Stimulated activated CD8-positive, alpha-beta memory T cell treated with anti-CD3 and anti-CD28 coated beads, Interleukin-4, amount 100 ng/mL, for 4 hours (primary cell): ENCODE data around the gene RBMS3.
"Not testable (repeated sequence)": the region's sequence is repeated elsewhere in the genome, so short reads cannot be mapped to it uniquely, and the experiment has no call there.

Source experiments
- DNase-seq, 2 donors: peaks; one replicate each; pipeline ENCODE4 v3.0.0-alpha.2; 2020; ENCODE audit warnings: low read depth in 2 of 2, low spot score in 1 of 2

Gene RBMS3

DNA sequence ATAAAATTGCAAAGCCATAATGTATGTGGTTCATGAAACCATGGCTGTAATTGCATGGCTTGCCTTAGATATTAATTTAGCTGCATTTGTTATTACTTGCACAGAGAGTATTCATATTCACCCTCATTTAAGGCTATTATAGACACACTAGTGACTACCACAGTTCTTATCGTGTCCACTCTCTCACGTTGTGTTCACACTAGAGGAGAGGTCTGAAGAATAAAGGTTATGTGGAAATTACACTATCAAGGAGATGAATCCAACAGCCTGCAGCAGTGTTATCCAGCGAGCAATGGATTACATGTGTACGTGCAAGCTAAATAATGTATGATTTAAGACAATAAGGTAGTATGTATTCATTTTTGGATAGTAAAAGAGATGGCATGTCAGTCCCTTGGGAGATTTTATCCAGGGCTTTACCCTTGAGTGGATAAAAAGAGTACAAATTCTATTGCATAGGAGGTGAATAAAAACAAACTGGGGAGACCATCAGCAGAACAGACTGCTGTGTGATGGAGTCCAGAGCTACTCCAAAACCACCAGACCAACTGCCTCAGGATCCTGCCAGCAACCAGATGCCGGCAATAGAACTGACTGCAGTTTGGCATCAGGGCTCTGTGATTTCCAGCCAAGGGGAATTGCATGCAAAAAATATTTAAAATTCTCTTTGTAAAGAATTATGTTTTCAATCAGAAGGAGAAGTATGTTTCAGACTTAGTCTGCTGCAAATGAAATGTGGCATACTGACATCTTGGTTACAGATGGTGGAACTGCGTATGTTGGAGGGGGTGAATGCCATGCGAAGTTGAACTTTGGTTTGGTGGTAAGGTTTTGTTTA is 146.6 kb downstream of the RBMS3 start:
- no peak for DNase-seq

DNA sequence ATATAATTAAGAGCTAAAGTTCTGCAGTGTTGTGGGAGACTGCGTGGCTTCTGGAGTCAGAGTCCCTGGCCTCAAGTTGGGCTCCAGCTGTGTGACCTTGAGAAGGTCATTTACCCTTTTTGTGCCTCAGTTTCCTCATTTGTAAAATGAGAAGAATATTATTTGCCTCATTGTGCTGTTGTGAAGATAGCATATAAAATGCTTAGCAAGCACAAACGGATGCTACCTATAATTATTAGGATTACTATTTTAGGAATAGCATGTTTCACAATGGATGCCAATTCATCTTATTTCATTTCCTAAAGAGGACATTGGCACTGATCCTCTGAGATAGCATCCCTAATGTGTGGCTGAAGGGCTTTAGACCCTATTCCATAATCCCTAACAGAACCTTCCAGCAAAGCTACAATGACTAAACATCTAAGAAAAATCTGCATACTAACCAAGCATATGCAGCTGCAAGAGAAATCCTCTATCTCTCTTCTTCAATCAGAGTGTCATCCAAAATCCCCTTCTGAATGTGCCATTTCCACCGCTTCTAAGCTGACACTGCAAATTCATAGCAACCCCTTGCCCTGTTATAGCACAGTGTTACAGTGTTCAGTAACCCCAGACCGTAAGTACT is 148.3 kb downstream of the RBMS3 start:
- no peak for DNase-seq

DNA sequence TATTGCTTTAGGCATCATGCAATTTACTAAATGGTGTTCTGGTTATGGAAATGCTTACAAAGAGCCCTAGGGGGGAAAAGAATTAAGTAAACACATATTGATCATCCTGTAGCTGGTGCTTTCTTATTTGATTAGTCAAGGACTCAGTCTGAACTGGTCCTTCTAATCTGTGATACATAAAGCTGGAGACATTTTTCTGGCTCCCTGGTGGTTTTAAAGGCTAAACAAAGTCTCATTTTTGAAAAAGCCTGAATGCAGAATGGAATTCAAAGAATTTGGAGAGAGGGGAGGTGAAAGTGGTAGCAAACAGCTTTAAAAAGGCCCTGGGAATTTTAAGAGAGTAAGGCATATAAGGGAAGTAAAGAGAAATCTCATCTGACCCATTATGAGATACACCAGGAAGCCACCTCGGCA is 149.7 kb downstream of the RBMS3 start:
- DNase-seq, result no peak

DNA sequence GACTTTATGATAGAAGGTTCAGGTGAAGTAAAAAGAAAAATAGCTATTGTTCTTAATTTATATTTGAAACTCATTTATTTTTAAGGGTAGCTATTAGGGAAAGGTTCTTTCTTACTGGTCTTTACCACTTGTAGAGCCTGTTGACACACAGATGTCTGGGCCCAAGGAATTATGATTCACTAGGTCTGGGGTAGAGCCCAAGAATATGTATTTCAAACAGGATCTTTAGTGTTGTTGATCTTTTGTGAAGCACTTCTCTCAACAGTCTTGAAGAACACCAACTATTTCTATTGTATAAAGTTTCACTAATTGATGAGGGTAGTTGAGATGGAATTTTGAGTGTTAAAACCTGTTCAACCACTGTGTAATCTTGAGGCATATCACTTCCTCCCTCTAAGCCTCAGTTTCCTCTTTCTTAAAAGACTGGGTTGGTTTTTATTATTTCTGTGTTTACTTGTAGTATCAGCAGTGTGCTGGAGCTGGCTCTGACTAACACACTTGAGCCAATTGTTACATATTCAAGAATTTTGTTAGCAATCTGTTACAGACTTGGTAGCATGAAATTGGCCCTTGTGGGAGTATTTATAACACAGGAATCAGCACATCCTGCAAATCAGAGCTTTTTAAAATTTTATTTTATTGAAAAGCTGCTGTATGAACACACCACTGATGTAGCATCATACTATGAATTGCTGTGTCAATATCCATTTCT is 155.9 kb downstream of the RBMS3 start:
- no peak for DNase-seq

DNA sequence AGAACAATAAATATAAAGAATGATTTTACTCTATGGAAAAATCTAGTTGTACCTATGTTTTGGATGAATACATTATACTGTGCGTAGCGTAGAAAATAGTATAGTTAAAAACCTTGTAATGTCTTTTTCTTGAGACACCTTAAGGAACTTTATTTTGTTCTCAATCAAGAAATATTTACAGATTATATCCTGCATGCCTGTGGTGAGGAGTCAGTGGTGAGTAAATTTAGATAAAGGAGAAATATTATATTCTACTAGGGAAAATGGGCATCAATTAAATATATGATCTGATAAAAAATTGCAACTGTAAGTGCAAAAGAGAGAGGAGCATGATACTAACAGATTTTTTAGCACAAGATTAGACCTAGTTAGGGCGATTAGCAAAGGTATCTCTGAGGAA is 157.7 kb downstream of the RBMS3 start:
- no peak for DNase-seq

DNA sequence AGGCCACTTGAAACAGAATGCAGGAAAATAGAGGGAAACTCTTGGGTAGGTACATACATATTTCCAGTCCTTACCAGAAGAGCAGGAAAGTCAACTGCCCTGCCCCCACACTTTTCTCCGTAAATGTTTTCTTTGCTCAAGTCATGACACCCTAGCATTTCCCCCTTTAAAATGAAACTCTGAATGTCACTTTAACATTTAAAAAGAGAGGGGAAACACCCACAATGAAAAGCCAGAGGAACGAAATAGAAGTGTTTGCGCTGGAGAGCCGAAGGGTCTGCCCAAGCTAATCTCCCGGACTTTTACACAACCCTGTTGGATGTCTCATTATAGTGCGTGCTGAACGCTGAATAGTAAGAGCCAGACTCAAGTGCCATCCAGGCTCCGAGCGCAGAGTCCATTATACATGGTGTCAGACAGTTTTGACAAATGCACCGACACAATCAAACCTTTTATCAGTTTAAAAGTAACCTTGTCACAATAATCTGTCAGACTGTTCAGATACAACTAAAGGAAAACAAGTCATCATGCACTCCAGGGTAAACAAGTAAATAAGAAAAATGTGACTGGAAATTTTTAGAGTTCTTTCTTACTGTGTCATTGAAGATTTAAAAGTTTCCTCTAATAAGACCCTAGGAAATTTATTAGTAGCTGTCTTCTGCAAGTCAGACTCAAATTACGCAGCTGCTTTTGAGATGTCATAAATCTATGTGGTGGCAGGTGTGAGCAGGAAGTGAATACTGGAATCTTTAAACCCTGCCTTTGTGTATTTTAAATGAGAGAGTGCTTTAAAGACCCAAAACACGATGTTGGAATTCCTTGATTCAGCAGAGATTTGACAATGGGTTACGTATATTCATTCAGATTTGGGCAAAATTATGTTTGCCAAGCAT is 159.8 kb downstream of the RBMS3 start:
- DNase-seq, result no peak

DNA sequence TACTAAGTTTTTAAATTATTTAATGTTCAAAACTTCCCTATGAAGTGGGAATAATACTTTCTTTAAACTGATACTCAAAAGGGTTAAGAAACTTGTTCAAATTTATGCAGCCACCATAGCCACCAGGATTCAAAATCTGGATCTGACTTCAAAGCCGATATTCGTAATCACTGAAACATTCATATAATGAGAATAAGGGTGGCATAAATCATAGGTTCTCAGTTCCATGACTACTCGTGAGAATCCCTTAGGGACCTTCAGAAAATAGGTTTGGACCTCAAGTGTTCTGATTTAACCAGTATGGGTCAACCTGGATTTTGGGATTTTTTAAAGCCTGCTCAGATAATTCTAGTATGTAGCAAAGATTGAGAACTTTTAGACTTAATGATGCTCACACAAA is 160.6 kb downstream of the RBMS3 start:
- DNase-seq, result no peak

DNA sequence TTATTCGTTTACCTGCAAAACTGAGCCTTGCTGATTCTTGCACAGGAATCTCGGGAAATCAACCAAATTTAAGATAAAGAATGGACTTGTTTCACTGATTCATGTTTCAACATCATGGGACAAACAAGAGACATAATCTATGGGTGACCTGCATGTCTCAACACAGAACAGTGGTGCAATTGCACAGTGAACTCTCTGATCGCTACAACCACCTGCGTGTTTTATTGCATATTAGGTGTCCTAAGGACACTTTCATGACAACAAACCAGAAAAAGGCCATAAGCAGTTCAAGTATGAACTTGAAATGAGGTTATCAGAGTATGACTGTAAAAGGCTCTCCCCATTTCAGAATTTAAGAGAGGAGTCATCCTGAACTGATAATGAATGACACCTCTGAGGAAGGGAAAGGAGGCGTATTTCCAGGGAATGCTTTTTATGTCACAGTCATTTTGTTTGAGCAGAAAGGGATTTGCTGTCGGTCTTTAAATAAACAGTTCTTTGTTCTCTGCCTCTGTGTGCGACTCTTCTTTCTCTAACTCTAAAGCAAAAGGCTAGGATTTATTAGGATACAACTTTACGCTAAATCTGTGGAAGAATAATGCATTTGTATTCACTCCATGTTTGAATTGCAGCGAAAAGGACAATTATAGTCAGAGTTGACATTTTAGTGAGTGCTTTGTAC is 167.2 kb downstream of the RBMS3 start:
- no peak for DNase-seq

DNA sequence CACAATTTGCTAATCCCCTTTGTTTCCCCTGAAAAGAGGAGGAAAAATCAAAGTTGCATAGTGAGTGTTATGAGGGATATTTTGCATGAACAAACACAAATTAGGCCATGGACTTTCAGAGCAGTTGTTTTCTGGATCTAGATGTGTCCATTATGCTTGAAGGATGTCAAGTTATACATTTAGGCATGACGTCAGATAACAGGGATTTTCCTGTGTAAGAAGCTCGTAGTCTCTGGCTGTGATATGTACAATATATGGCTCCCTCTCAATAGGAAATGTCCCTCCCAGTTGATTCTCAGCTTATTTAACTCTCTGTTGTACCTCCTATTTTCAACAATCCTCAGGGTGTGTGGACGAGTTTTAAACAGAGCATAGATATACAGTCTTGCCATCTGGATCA is 171.0 kb downstream of the RBMS3 start:
- DNase-seq, result no peak

DNA sequence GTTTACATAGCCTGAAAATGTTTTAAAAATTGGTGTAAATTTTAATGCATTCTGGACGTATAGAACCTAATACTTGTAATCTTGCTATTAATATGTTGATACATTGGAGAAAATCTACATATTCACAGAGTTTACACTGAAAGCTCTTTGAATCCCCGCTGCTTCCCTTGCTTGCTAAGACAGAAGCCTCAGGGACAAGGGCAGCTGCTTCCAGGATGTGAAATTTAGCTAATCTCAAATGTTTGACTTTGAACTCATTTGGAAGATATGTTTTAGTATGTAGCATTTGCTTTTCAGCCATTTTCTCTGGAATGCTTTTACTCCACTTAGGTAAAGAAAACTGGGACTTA is 172.0 kb downstream of the RBMS3 start:
- no peak for DNase-seq

DNA sequence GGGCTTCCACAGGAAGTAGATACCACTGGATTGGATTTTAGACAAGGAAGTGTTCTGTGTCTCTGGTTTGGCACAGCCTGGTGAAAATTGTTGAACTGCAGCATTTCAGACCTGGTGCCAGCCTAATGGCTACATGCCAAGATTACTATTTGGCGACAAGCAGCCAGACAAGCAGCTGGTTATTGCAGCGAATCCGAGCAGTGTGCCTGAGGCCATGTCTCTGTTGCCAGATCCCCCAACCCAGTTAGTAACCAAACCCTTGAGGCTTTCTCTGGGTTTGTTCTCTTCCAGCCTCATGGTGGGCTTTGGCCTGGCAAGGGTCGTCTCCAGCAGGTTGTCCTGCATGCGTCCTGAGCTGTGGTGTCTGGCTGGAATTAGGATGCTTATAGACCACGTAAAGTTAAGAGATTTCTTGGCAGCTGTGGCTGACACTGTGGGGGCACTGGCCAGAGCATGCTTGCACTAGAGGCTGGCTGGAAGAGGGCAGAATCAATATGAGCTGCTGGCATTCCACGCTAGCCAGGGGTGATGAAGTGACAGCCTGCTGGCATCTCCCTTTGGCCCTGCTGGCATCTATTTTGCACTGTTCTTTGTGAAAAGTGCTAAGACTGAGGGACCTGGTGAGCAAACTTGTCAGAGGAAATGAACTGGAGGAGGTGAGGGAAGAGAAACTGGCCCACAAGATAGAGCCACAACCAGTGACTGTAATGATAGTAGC is 172.6 kb downstream of the RBMS3 start:
- DNase-seq, result no peak

DNA sequence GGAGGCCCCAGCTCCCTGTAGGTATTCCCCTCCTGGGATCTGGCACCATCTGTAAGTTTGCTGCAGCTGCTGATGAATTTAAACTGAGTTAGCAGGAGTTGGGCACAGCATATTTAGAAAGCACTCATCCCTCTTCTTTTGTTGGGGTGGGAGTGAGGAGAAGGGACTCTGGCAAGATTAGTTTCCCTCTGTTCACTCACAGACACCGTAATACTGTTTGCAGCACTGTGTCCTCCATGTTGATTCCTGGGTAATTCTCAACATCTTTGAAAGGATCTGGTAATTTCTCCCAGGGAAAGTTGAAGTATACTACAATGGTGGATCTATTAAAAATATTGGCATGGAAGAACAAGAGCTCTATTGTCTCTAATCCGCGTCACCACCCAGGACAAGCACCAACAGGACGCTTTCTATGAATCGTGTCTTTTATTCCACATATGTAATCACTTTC is 173.3 kb downstream of the RBMS3 start:
- no peak for DNase-seq

DNA sequence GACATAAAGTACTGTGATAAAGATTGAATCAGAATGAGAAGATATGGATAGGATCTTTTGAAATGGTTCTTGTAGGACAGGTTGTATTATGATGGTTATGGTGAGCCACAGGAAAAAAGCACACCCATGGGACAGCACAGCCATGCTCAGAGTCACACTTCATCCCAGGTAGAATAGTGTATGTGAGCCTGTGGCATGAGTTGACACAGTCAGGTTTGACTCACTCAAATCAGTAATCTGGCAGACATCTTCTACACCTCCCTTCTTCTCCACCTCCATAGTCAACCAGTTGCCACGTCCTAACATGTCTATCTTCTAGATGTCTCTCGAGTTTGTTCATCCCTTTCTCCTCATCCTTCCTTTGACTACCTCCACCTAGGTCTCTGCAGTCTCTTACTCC is 176.0 kb downstream of the RBMS3 start:
- no peak for DNase-seq

DNA sequence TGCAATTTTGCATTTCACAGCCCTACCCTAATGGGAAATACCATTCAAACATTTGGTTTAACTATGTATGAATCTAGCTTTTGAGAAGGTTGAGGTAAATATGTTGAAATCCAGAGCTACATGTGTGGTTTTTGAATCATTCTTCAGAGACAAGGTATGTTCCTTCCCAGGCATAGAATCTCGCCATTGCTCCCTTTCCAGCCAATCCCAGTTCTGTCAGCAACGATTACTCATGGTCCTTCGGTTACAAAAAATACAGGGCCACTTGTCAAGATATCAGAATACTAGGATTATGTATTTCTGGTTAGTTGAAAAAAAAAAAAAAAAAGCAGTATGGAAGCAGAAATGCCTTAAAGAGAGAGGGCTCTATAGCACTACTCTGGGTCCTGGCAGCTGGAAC is 182.4 kb downstream of the RBMS3 start:
- no peak for DNase-seq

DNA sequence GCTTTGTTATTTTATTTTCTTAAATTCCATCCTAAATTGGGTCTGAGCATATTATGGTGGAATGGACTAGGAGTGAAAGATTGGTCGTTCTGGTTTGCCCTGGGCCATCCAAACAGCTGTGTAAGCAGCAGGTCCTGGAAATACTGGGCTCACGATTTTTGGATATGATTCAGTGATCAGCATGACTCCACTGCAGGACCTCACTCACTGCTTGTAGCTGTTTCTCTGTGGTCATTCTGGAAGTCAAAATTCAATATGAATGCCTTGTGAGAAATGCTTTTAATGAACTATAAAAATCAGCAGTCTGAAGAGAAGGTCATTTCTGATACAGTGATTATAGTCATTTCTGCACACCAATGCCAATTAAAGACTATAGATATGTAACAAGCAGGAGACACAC is 185.0 kb downstream of the RBMS3 start:
- DNase-seq, result no peak

DNA sequence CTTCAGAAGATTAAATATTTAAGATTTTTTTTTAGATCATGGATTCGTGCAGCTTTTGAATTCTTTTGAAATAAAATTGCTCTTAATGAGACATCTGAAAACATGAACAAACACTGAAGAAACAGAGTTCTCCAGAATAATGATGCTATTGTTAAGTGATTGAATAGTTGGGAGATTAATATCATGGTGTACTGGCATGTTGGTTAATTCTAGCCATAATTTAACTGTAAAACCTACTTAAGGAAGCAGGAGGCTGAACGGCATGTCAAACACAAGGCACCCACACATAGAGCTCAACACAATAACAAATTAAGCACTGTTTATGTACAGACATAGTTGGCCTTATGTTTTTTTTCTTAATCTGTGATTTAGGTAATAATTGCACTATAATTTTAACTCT is 185.6 kb downstream of the RBMS3 start:
- DNase-seq, result no peak

DNA sequence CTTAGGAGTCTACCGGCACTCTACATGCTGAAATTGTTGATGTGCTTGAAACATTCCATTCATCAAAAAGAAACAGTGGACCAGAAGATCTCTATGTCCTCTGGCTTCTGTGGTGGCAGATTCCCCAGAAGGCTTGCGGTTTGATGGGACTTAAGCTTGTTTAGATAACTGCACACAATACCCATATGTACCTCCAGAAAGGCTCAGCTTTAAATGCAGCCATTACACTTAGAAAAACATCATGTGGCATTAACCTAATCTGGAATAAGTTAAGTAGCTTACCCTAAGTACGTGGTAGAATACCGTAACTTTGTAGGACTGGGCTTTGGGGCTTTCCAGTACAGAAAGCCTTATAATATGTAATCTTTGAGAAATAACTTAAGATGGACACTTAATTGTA is 187.3 kb downstream of the RBMS3 start:
- DNase-seq, result no peak

DNA sequence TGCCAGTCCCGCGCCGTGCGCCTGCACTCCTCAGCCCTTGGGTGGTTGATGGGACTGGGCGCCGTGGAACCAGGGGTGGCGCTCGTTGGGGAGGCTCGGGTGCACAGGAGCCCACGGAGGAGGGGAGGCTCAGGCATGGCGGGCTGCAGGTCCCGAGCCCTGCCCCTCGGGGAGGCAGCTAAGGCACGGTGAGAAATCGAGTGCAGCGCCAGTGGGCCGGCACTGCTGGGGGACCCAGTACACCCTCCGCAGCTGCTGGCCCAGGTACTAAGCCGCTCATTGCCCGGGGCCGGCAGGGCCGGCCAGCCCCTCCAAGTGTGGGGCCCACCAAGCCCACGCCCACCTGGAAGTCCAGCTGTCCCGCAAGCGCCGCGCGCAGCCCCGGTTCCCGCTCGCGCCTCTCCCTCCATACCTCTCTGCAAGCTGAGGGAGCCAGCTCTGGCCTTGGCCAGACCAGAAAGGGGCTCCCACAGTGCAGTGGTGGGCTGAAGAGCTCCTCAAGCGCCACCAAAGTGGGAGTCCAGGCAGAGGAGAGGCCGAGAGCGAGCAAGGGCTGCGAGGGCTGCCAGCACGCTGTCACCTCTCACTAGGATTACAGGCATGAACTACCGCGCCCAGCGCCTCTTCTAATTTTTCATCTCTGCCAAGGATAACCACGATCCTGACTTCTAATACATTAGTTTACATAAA is 192.8 kb downstream of the RBMS3 start:
- not testable (repeated sequence) for DNase-seq

DNA sequence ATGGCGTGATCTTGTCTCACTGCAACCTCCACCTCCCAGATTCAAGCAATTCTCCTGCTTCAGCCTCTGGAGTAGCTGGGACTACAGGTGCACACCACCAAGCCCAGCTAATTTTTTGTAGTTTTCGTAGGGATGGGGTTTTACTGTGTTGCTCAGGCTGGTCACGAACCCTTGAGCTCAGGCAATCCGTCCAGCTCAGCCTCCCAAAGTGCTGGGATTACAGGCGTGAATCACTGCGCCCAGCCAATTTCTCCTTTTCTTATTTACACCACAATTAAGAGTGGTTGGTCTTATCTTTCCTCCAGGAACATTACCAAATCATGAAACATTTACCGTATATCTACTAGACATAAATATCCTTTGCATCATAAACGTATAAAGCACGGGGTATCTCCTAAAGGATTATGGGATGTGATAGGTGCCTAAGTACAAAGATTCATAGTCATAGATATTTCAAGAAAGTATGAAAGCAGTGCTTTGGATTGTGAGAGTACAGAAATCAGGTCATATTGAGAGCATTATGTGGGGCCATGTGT is 194.5 kb downstream of the RBMS3 start:
- DNase-seq, result no peak
